AG04449 (cell line): ENCODE measurements around the gene DPP9.

Source experiments
- CTCF ChIA-PET: fragments of 350-600 bp; formaldehyde crosslinking; extraction: SDS; loops from one replicate; lab custom pipeline; 2021; ENCODE audit warnings: antibody characterized with exemption; lab: Yijun Ruan, JAX
- POLR2A ChIA-PET: fragments of 400-600, 350-600 bp; formaldehyde crosslinking; extraction: SDS; loops from one replicate; lab custom pipeline; 2020; ENCODE audit warnings: antibody characterized with exemption, inconsistent platforms; lab: Yijun Ruan, JAX
- DNase-seq: peaks from one replicate; pipeline ENCODE4 v3.0.0-alpha.2; 2010; ENCODE audit warnings: low read depth, low spot score
- H3K4me3 ChIP-seq: 2 replicates; pipeline ENCODE4 v1.5.1; 2011; ENCODE audit warnings: low read depth, mild to moderate bottlenecking, control low read depth, low read length
- TF ChIP-seq, protein P1 (sequence below): IDR thresholded peaks from one replicate; pipeline ENCODE4 v1.5.1; 2011; ENCODE audit warnings: mild to moderate bottlenecking, moderate library complexity, low read length, control low read depth, inconsistent platforms; ENCODE audit not compliant: insufficient read depth; ENCODE audit errors: missing control alignments

DPP9 gene

DNA sequence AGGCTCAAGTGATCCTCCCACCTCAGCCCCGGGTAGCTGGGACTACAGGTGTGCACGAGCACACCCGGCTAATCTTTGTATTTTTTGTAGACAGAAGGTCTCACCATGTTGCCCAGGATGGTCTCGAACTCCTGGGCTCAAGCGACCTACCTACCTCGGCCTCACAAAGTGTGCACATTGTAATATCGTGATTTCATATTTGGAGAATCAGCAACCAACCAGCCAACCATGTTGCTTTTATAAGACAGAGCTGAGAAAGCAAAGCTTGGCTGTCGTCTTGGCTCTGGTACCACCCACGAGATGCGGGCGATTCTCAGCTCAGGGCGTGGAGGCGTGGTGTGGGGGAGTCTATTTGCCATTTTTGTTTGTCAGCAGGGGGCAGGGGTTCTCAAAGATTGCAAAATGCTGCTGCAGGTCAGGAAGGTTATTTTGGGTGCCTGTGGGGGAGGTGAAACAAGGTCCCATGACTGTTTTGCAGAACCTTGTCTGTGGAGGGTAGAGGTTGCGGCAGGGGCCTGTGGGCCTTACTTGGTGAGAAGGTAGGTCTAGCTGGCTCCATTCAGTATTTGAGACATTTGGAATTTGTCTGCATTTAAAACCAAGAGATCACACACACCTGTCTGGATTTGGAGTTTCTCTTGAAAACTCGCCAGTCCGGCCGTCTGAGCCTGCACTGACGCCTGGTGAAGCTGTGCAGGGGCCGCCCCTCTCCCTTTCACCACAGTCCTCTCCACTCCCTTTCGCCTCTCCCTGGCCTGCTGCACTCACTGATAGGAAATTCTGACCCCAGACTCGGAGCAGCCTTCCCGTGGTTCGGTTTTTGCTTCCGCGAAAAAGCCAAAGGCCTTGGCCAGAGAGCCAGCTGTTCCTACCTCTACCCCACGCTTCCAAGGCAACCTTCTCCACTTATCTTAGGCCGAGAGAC, 68.9 kb downstream of the DPP9 start:
- H3K4me3 ChIP-seq, result no peak overlapping the region
- DNase-seq, result no peak
- POLR2A ChIA-PET, result no interaction called here
- TF ChIP-seq, protein P1, sequence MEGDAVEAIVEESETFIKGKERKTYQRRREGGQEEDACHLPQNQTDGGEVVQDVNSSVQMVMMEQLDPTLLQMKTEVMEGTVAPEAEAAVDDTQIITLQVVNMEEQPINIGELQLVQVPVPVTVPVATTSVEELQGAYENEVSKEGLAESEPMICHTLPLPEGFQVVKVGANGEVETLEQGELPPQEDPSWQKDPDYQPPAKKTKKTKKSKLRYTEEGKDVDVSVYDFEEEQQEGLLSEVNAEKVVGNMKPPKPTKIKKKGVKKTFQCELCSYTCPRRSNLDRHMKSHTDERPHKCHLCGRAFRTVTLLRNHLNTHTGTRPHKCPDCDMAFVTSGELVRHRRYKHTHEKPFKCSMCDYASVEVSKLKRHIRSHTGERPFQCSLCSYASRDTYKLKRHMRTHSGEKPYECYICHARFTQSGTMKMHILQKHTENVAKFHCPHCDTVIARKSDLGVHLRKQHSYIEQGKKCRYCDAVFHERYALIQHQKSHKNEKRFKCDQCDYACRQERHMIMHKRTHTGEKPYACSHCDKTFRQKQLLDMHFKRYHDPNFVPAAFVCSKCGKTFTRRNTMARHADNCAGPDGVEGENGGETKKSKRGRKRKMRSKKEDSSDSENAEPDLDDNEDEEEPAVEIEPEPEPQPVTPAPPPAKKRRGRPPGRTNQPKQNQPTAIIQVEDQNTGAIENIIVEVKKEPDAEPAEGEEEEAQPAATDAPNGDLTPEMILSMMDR, result no peak
- CTCF ChIA-PET, result interaction anchor here (1.5 to 2.5 kb wide), 2 partner anchors 19 kb away, joined by 5 to 10 read pairs; no protein-coding TSS in a partner anchor

DNA sequence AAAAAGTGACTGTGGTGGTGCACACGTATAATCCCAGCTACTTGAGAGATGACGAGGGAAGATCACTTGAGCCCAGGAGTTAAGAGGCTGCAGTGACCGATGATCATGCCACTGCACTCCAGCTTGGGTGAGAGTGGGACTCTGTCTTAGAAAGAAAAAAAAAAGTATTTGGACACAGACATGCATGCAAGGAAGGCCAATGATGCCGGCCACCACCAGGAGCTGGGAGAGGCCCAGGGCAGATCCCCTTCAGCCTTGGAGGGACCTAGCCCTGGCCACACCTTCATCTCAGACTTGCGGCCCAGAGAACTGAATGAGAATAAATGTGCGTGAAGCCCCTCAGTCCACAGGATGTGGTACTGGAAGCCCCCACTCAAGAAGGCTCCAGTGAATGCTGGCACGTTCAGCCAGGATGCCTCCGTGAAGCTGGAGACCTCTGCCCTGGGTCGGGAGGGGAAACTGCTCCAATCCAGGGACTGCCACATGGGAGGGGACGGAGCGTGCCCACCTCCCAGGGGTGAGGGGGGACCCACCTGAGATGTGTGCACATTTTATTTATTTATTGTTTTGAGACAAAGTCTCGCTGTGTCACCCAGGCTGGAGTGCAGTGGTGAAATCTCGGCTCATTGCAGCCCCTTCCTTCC, 69.7 kb downstream of the DPP9 start:
- TF ChIP-seq, protein P1, result no peak
- ChIA-PET CTCF (interaction anchor here (2.5 kb wide), 1 partner anchor 18 kb away, joined by 10 read pairs; no protein-coding TSS in a partner anchor), POLR2A (no interaction called here)
- DNase-seq, result no peak
- no peak overlapping the region for H3K4me3 ChIP-seq

DNA sequence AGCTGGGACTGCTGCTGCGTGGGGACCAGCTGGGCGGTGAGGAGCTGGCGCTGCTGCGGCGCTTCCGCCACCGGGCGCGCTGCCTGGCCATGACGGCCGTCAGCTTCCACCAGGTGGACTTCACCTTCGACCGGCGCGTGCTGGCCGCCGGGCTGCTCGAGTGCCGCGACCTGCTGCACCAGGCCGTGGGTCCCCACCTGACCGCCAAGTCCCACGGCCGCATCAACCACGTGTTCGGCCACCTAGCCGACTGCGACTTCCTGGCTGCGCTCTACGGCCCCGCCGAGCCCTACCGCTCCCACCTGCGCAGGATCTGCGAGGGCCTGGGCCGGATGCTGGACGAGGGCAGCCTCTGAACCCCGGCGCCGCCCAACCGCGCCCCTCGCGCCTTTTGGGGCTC, 71.6 kb downstream of the DPP9 start:
- ChIA-PET CTCF (no interaction called here), POLR2A (no interaction called here)
- no peak for DNase-seq
- TF ChIP-seq, protein P1, result no peak
- no peak overlapping the region for H3K4me3 ChIP-seq

DNA sequence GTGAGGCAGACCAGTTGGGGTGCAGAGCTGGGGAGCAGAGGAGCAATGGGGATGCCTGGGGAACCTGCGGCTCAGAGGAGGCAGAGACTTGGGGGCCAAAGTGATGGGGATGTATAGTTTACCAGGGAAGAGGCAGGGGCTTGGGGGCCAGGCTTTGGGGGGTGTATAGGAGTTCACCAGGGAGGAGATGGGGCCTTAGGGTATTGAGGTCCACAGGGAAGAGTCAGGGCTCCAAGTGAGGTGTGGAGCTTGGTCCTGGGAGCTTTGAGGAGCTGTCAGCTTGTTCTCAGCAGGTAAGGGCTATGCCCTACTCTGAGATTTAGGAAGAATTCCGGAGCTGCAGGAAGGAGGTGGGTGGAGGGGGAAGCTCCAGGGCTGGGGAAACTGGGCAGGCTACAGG, 73.5 kb downstream of the DPP9 start:
- no peak overlapping the region for H3K4me3 ChIP-seq
- TF ChIP-seq, protein P1, result no peak
- CTCF ChIA-PET, result interaction anchor here (0.7 to 1.1 kb wide), 2 partner anchors 10 to 80 kb away, joined by 3 read pairs; no protein-coding TSS in a partner anchor
- POLR2A ChIA-PET, result no interaction called here
- no peak for DNase-seq

DNA sequence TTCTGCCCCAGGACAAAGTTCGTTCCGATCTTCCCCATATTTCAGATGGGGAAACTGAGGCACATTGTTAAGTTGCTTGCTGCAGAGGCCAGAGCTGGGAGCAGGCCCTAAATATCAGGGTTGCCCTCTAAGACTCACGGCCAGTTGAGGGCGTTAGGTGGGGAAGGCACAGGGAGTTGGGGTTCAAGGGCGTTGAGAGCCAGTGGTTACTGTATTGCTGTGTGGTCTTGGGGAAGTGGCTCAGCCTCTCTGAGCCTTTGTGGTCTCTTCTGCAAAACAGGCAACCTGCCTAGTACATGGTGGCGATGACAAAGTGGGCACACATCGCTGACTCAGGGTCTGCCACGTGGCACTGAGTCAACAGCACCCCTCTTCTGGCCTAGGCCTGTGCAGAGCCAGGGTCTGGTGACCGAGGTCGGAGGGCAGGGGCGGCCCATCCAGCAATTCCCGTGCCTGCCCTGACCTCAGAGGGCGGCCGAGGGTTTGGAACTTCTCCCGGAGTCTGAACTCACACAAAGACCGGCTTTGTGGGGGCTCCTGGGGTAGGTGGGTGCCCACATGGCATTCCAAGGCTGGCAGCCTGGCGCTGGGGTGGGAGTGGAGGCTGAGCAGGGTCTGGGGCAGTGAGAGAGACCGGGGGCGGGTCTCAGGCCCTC, 74.1 kb downstream of the DPP9 start:
- no peak for DNase-seq
- ChIA-PET POLR2A (no interaction called here), CTCF (interaction anchor here (0.6 to 3.4 kb wide), 3 partner anchors 9 to 13 kb away, joined by 3 to 20 read pairs (median 3); no protein-coding TSS in a partner anchor)
- no peak overlapping the region for H3K4me3 ChIP-seq
- TF ChIP-seq, protein P1, result no peak
